Activated T-cell treated with anti-CD3 and anti-CD28 coated beads, Interleukin-2, amount 50 U/mL, for 24 hours (primary cell): ENCODE results near the gene CFAP97.
"Not testable (repeated sequence)": the region's sequence is repeated elsewhere in the genome, so short reads cannot be mapped to it uniquely, and the experiment has no call there.

ENCODE experiments used
- DNase-seq: peaks from one replicate; pipeline ENCODE4 v3.0.0-alpha.2; 2020
- H3K27ac Mint-ChIP-seq: 2 replicates; pipeline ENCODE4 v1.8.0; 2020; ENCODE audit warnings: mild to moderate bottlenecking, mixed read lengths
- H3K27me3 Mint-ChIP-seq: 2 replicates; pipeline ENCODE4 v1.8.0; 2020; ENCODE audit warnings: mixed read lengths
- H3K36me3 Mint-ChIP-seq: 2 replicates; pipeline ENCODE4 v1.8.0; 2020; ENCODE audit warnings: low read depth, mixed read lengths
- H3K4me1 Mint-ChIP-seq: 2 replicates; pipeline ENCODE4 v1.8.0; 2020; ENCODE audit warnings: low read depth, mixed read lengths
- H3K4me3 Mint-ChIP-seq: 2 replicates; pipeline ENCODE4 v1.8.0; 2020; ENCODE audit warnings: mild to moderate bottlenecking, moderate library complexity, mixed read lengths
- H3K9me3 Mint-ChIP-seq: 2 replicates; pipeline ENCODE4 v1.8.0; 2020; ENCODE audit warnings: mixed read lengths

The CFAP97 gene

GRCh38 chr4:185203486-185204237 lies at the start of gene CFAP97:
Gene CFAP97 (minus strand): TSS chr4:185204000. CDS start chr4:185191196, 12,804 bp downstream.
- H3K36me3 Mint-ChIP-seq: peaks cover 40% of the 10 kb centered on the region
- peaks cover 48% of the 10 kb centered on the region for H3K4me1 Mint-ChIP-seq
- H3K4me3 Mint-ChIP-seq: peak within 1 kb of the TSS; percentile 90
- H3K27ac Mint-ChIP-seq: peak within 1 kb of the TSS; percentile 98
- no peaks in the 10 kb centered on the region for H3K27me3 Mint-ChIP-seq
- peak; percentile 88 for DNase-seq
- no peaks in the 10 kb centered on the region for H3K9me3 Mint-ChIP-seq

DNA sequence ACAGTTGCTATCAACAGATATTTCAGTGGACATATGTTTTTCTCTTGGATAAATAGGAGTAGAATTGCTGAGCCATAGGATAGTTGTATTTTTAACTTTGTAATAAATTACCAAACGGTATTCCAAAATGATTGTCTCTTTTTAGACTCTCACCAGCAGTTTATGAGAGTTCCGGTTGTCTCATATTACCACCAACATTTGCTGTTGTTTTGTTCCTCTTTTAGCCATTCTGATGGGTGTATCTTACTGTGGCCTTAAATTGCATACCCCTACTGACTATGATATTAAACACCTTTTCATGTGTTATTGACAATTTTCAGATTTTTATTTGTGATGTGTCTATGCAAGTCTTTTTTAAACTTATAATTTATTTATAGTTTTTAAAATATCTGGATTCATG lies 45.3 kb upstream of the CFAP97 start:
- DNase-seq: no peak
- Mint-ChIP-seq H3K27me3 (no peaks in the 10 kb centered on the region), H3K4me1 (peaks cover 30% of the 10 kb centered on the region), H3K4me3 (no peak overlapping the region), H3K36me3 (peaks cover 36% of the 10 kb centered on the region), H3K27ac (no peak overlapping the region), H3K9me3 (no peaks in the 10 kb centered on the region)

DNA sequence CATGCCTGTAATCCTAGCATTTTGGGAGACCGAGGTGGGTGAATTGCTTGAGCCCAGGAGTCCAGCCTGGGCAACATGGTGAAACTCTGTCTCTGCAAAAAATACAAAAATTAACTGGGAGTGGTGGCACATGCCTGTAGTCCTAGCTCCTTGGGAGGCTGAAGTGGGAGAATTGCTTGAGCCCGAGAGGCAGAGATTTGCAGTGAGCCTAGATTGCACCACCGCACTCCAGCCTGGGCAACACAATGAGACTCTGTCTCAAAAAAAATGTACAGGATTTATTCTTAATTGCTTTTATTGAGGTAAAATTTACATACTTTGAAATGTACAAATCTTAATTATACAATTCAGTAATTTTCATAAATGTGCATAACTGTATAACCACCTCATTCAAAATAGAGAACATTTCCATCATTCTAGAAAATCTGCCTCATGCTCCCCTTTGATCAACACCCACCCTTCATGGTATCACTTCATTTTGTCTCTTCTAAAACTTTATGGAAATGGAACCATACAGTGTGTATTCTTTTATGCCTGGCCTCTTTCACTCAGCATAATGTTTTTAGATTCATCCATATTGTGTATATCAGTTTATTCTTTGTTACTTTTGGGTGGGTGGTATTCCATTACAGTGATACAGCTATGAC lies 44.7 kb upstream of the CFAP97 start:
- Mint-ChIP-seq H3K4me3 (no peak overlapping the region), H3K27me3 (no peaks in the 10 kb centered on the region), H3K27ac (peak overlapping the region; percentile 20), H3K36me3 (peaks cover 34% of the 10 kb centered on the region), H3K4me1 (peaks cover 29% of the 10 kb centered on the region), H3K9me3 (no peaks in the 10 kb centered on the region)
- DNase-seq: no peak

- DNase-seq: no peak
- Mint-ChIP-seq H3K4me1 (peaks cover 35% of the 10 kb centered on the region), H3K27ac (peak overlapping the region; percentile 88), H3K36me3 (peaks cover 29% of the 10 kb centered on the region), H3K27me3 (no peaks in the 10 kb centered on the region), H3K4me3 (no peak overlapping the region), H3K9me3 (no peaks in the 10 kb centered on the region)
Measured at GRCh38 chr4:185247151-185247550, 43.4 kb upstream of the CFAP97 start.

GRCh38 chr4:185246453-185246852 lies 42.7 kb upstream of the CFAP97 start:
- H3K4me3 Mint-ChIP-seq: no peak overlapping the region
- H3K27ac Mint-ChIP-seq: peak overlapping the region; percentile 59
- peaks cover 31% of the 10 kb centered on the region for H3K36me3 Mint-ChIP-seq
- H3K9me3 Mint-ChIP-seq: no peaks in the 10 kb centered on the region
- no peaks in the 10 kb centered on the region for H3K27me3 Mint-ChIP-seq
- no peak for DNase-seq
- peaks cover 29% of the 10 kb centered on the region for H3K4me1 Mint-ChIP-seq

- peaks cover 25% of the 10 kb centered on the region for H3K4me1 Mint-ChIP-seq
- no peak for DNase-seq
- no peak overlapping the region for H3K4me3 Mint-ChIP-seq
Measured at GRCh38 chr4:185244763-185245162, 41.0 kb upstream of the CFAP97 start.

GRCh38 chr4:185243879-185244278 lies 40.1 kb upstream of the CFAP97 start:
- Mint-ChIP-seq H3K9me3 (no peaks in the 10 kb centered on the region), H3K27me3 (no peaks in the 10 kb centered on the region), H3K27ac (no peak overlapping the region), H3K4me3 (no peak overlapping the region), H3K4me1 (peaks cover 27% of the 10 kb centered on the region), H3K36me3 (peaks cover 14% of the 10 kb centered on the region)
- no peak for DNase-seq

More at GRCh38 chr4:185244763-185245162, 41.0 kb upstream of the CFAP97 start:
- Mint-ChIP-seq H3K36me3 (peaks cover 21% of the 10 kb centered on the region), H3K9me3 (no peaks in the 10 kb centered on the region), H3K27ac (no peak overlapping the region), H3K27me3 (no peaks in the 10 kb centered on the region)

- Mint-ChIP-seq H3K36me3 (peaks cover 14% of the 10 kb centered on the region), H3K27ac (no peak overlapping the region), H3K9me3 (no peaks in the 10 kb centered on the region), H3K4me1 (peaks cover 33% of the 10 kb centered on the region), H3K27me3 (no peaks in the 10 kb centered on the region), H3K4me3 (no peak overlapping the region)
- no peak for DNase-seq
Measured at GRCh38 chr4:185242749-185243533, 39.1 kb upstream of the CFAP97 start.

GRCh38 chr4:185240486-185240885 lies 36.7 kb upstream of the CFAP97 start:
- DNase-seq, H3K36me3 Mint-ChIP-seq, H3K27ac Mint-ChIP-seq, H3K9me3 Mint-ChIP-seq, H3K27me3 Mint-ChIP-seq, H3K4me3 Mint-ChIP-seq: not testable (repeated sequence)
- peaks cover 27% of the 10 kb centered on the region for H3K4me1 Mint-ChIP-seq

GRCh38 chr4:185238750-185239149 lies 35.0 kb upstream of the CFAP97 start:
- Mint-ChIP-seq H3K36me3 (peaks cover 13% of the 10 kb centered on the region), H3K4me1 (peaks cover 27% of the 10 kb centered on the region), H3K4me3 (no peak overlapping the region), H3K9me3 (no peaks in the 10 kb centered on the region), H3K27ac (peak overlapping the region; percentile 90), H3K27me3 (no peaks in the 10 kb centered on the region)
- DNase-seq: no peak

GRCh38 chr4:185238215-185238681 lies 34.4 kb upstream of the CFAP97 start:
- Mint-ChIP-seq H3K4me1 (peaks cover 26% of the 10 kb centered on the region), H3K27me3 (no peaks in the 10 kb centered on the region), H3K36me3 (peaks cover 13% of the 10 kb centered on the region), H3K9me3 (no peaks in the 10 kb centered on the region), H3K27ac (peak overlapping the region; percentile 90), H3K4me3 (peak overlapping the region; percentile 20)
- DNase-seq: no peak

DNA sequence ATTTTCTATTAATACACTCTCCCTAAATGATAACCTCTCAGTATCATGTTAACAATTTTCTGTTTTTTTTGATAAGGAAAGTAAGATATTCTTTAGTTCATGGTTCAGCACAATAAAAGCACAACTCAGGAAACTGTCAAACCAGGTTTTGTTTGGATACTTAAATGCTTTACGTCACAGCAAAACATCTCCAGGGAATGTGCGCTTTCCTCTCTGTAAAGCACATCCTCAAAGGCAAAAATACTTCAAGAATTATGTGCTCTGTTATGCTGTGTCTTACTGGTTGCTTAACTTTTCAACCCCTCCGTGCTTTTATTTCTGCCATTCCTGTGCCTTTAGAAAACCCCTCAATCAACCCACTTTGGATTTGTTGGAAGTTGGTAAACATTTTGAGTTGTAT lies 33.4 kb upstream of the CFAP97 start:
- Mint-ChIP-seq H3K36me3 (peaks cover 13% of the 10 kb centered on the region), H3K4me3 (no peak overlapping the region), H3K9me3 (no peaks in the 10 kb centered on the region), H3K27ac (no peak overlapping the region), H3K4me1 (peaks cover 29% of the 10 kb centered on the region), H3K27me3 (no peaks in the 10 kb centered on the region)
- DNase-seq: no peak

DNA sequence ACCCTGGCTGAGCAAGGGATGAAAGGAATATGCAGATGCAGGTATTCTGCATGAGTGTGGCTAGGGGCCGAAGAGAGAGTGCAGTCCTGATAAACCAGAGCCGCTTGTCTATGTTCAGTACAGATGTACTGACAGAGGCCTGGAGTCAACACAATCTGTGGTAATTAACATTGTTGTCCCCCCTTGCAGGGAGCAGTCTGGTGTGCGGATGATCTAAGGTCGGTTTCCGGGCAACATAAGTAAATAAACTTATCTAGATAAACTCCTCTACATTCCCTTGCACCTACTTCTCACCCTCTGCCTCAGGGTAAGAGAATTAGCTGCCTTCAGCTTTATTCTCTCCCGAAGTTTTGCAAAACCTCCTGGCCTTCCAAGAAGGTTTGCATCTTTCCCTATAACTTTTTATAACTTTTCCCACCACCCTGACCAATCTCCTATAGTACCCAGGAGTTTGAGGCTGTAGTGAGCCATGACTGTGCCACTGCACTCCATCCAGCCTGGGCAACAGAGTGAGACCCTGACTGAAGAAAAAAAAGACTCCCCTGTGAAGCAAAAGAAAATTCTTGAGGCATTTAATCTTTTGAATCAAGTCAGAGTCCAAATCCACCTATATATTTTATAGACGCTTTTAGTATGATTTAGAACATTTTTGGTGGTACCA lies 32.2 kb upstream of the CFAP97 start:
- Mint-ChIP-seq H3K27me3 (no peaks in the 10 kb centered on the region), H3K36me3 (peaks cover 10% of the 10 kb centered on the region), H3K9me3 (no peaks in the 10 kb centered on the region), H3K4me1 (peaks cover 29% of the 10 kb centered on the region), H3K4me3 (no peak overlapping the region), H3K27ac (no peak overlapping the region)
- DNase-seq: no peak

- Mint-ChIP-seq H3K9me3 (no peaks in the 10 kb centered on the region), H3K36me3 (peaks cover 10% of the 10 kb centered on the region), H3K27ac (no peak overlapping the region), H3K27me3 (no peaks in the 10 kb centered on the region), H3K4me1 (peaks cover 29% of the 10 kb centered on the region), H3K4me3 (no peak overlapping the region)
- DNase-seq: no peak
Measured at GRCh38 chr4:185235119-185235842, 31.5 kb upstream of the CFAP97 start.
